AG09309 (cell line): Measurements from ENCODE around the gene PCK1.

Experiments
- DNase-seq: peaks from one replicate; pipeline ENCODE4 v3.0.0-alpha.2; 2010; ENCODE audit warnings: low read depth
- H3K4me3 ChIP-seq: 2 replicates; pipeline ENCODE4 v1.5.1; 2011; ENCODE audit warnings: mild to moderate bottlenecking, low read depth, low read length, moderate library complexity; ENCODE audit not compliant: control insufficient read depth
- CTCF ChIP-seq: IDR thresholded peaks from 2 replicates; pipeline ENCODE4 v1.5.1; 2011; ENCODE audit warnings: mild to moderate bottlenecking, low read depth, low read length, inconsistent platforms; ENCODE audit not compliant: insufficient read depth, control insufficient read depth; ENCODE audit errors: missing control alignments

The PCK1 gene

DNA sequence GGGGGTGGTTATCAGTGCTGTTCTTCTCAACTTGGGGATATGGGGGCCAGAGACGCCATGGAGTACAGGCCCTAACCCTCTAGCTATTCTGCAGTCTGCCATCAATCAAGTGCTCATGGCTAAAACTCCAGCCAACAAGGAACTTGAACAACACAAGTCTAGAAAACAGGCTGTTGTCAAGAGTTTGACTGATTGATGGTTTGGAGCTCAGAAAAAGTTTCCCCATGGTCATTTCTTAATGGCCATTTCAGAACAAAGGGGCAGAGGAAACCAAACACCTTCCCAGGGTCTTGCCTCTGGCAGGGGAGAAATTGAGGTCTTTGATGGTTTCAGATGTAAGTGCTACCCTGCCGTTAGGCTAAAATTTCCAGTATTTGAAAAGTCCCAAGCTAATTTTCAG is 15.1 kb downstream of the PCK1 start:
- DNase-seq, result no peak
- TF ChIP-seq CTCF, result no peak
- H3K4me3 ChIP-seq, result no peak overlapping the region

DNA sequence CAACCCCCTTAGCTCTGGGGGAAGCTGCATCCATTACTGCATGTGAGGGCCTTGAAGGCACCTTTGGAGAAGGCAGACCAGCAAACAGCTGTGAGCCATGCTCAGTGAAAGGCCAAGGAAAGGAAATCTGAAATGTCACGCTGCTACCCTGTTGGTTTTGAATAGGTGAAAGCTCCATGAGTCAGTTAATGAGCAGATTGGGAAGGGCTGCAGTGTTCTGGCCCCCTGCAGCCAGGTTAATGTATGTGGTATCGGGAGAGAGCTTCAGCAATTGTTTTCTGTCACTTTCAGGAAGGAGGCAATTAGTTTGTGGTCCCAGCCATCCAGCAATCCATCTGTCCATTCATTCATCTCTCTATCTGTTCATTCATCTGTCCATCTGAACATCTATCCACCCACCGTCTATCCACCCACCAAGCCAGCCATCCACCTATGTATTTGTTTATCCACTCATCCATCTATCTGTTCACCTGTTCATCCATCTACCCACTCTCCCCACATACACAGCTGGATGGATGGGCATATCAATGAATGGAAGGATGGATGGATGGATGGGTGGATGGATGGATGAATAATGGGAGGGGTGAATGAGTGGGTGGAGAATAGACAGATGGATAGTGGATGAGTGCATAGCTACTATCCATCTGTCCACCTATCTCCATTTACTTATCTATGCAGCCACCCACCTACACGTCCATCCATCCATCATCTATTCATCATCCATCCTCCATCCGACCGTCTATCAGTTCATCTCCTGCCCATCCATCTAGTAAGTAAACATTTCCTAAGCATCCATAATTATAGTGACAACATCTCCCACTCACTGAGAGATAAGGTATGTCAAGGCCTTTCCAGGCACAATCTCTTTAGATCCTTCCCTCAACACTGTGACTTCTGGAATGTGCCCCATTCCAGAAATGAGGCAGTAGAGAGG is 16.0 kb downstream of the PCK1 start:
- DNase-seq, result no peak
- TF ChIP-seq CTCF, result no peak
- H3K4me3 ChIP-seq, result no peak overlapping the region

DNA sequence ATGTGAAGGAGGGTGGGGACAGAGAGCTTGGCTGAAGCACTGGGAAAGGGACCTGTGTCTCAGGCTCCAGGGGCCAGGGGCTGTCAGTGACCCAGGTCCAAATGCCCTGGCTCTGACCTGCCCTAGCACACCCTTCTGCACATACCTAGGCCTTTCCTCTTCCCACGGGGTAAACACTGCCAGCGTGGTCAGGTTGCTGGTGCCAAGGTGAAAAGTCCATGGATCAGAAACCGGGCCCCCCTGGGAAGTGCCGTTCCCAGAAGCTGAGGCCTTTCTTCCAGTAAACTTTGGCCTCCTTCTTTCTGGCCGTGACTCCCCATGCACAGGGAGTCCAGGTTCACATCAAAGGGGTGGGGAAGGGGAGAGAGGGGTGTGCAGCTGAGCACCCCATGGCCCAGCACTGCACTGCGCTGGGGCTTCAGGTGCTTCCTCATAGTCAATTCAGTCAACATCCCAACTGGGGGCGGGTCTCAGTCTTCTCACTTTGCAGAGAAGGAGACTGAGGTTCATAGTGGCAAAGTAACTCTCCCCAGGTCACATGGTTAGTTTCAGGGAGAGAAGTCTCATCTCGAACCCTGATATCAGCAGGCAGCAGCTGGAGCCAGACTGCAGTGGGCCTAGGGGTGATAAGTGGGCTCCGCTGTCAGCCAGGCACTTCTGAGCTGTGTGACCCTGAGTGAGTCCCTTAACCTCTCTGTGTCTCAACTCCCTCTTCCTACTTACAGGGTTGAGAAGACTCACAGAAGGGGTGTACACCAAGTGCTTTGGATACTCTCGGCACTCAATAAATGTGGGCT is 17.0 kb downstream of the PCK1 start:
- no peak for DNase-seq
- no peak overlapping the region for H3K4me3 ChIP-seq
- TF ChIP-seq CTCF, result no peak

DNA sequence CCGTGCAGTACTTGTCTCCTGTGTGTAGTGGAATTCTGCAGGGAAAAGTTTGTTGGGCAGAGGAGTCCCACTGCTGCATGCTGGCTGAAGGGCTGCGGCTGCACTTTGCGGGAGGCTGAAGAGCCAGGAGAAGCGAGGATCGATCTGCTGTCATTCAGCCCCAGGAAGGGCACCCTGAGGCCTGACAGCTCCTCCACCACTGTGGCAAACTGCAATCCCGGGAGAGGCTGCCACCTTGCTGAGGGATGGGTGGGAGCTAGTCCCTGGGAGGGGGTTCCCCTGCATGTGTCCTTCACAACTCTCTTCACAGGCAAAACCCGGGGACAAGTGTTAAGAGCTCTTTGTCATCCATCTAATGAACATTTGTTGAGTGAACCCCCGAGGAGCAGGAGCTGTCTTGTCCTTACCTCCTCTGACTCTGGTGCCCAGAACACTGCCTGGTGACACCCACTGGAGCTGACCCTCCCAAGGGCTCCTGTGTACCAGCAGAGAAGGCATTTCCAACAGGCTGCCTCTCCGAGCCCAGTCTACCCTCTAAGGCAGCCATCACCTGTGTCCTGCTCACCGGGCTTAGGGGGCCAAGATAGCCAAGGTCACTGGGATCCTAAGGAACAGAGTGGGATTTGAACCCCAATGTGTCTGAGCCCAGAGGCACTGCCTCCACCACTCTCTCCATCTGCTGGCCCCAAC is 17.7 kb downstream of the PCK1 start:
- no peak for TF ChIP-seq CTCF
- no peak for DNase-seq
- no peak overlapping the region for H3K4me3 ChIP-seq

GRCh38 chr20:57579331-57579897 is 18.5 kb downstream of the PCK1 start:
- no peak overlapping the region for H3K4me3 ChIP-seq
- no peak for DNase-seq
- no peak for TF ChIP-seq CTCF

DNA sequence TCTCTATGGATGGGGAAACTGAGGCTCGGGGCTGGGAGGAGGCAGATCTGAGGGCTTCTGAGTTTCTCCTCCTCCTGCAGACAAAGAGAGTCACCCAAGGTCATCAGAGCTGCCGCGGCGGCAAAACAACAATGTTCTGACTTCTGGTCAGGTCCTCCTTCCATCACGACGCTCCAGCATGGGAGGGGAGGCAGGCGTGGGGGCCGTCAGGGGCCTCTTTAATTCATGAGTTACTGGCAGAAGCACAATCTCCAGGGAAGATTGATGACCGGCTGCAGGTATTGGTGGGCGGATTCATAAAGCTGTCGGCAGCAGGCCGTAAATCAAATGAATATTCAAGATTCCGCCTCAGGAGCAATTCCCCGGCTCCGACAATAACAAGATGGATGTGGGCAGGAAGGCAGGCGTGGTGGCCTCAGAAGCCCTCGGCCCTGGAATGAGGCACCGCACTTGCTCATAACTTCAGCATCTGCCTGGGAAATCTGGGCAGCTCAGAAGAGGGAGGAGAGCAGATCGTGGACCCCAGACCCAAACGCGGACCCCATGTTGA is 19.1 kb downstream of the PCK1 start:
- TF ChIP-seq CTCF, result no peak
- H3K4me3 ChIP-seq, result no peak overlapping the region
- no peak for DNase-seq
